ENCODE data around the gene TCEA3. TPM values are rescaled to one million over a fixed set of nuclear protein-coding genes. Genes with fewer than 3 reads are reported as not detected.

The TCEA3 gene
- total RNA-seq = 0.22 and 0.34 TPM in 2 replicates

DNA sequence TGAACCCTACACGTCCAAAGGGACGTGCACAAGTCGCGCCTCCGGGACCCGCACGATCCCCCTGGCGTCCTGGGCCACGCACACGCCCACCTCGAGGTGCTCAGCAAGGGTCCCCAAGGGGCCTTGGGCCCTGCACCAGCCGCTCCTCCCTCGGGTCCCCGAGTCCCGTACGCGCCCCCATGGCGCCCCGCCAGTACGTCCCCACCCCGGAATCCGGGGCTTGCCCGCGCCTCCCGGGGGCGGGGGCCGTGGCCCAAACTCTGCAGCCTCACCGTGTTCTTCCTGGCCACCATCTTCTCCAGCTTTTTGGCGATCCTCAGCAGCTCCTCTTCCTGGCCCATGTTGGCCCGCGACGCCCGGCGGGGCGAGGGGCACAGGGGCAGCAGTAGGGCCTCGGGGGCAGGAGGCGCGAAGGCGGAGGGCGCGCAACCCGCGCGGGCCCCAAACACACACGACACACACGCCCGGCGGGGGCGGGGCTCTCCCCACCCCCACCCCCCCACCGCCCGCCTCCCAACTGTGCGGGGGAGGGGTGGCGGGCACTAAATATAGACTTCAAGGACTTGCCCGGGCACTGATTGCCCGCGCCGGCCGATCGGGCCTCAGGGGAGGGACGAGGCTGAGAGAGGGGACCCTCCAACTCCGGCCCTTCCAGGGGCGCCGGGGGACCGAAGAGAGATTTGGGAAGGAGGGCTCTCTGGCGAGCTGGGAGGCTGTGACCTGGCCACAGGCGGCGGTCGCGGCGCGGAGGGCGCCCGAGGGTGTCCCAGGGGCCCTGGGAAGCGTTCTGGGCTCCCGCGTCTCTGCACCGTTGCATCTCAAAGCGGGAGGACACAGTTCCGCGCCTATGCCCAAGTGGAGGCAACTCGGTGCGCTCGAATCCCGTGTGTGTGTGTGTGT is at the start of gene TCEA3:
TSS of gene TCEA3 (minus strand) at position 456 of the 900 bp plus-strand sequence. CDS start at position 341, 115 bp downstream.

DNA sequence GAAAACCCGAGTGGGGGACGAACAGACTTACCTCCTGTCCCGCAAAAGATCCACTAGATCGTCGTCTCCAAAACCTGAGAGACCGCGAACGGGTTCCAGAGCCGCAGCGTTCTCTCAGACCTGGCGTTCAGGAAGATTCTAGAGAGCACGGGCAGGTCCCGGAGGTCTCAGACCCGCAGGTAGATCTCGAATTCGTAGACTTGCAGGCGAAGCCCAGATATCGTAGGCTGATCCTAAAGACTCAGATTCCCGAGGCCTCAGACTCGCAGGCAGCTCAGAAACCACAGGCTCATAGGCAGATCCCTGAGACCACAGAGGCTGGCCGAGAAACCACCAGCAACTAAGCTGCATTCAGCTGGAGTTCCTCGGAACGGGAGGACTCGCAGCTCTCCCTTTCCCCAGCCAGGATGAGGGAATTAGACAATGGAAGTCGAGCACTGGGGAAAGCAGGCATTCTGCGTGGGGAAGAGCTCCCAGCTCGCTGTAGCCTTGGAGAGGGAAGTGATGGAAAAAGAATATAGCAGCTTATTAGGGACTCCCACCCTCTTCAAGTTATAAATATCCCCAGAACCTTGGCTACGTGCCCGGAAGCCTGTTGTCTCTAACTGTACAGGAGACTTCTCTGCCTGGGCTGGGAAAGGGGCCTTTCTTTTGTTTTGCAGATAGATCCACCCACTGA is 55.1 kb downstream of the TCEA3 start, which contains the start of gene ZNF436:
TSS of gene ZNF436 (minus strand) at position 502 of the 679 bp plus-strand sequence. CDS start 1,831 bp downstream, outside the sequence.

DNA sequence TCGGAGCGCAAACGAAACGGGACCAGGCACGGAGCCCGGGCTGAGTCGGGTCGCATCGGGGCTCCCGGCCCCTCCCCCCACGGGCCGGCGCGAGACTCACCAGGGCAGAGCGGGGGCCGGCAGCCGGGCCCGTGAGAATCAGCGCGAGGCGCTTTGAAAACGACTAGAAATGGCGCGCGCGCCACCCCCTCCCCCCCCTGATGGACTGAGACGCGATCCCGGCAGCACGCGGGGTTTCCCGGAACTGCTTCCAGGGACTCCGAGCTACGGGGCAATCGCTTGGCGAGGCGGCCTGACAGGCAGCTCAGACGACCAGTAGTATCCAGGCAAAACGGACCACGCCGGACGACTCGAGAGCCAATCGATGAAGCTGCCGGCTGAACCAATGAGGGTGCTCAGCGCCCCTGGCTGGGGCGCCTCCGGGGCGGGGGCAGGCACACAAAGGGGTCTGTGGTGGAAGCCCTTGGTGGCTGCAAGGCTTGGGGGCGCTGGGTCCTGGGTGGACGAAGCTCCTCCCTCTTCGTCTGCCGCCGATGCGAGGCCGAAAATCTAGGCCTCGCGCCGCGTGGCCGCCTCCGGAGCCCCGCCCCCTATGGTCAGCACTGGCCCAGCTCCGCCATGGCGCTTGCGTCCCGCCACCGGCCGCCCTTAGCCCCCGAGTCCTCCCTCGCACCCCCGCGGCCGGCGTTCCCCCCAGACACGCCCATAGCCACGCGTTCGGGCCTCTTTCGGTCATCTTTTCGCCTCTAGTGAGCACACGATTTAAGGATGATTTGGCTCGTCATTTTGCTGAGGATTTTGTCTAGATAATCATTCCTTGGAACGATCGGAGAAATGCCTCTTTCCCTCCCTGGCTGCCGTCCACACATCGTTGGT is 80.2 kb downstream of the TCEA3 start, which contains the start of gene HNRNPR:
TSS of gene HNRNPR (minus strand) at position 174 of the 876 bp plus-strand sequence. CDS start 3,276 bp downstream, outside the sequence.

Other genes with a start within 250 kb of the TCEA3 start
- under 0.01 TPM in 1 of 2 replicates, not detected in the other for gene HTR1D, start 207.2 kb downstream of the TCEA3 start, total RNA-seq
- 65.2 and 92.7 TPM in 2 replicates for gene HNRNPR, start 80.5 kb downstream of the TCEA3 start, total RNA-seq
- 15.2 and 17.4 TPM in 2 replicates for gene ZNF436, start 54.9 kb downstream of the TCEA3 start, total RNA-seq
- gene ASAP3, start 59.4 kb upstream of the TCEA3 start, total RNA-seq = 4.0 and 5.7 TPM in 2 replicates
- 0.33 and 0.43 TPM in 2 replicates for gene E2F2, start 106.5 kb upstream of the TCEA3 start, total RNA-seq
- gene ID3, start 134.8 kb upstream of the TCEA3 start, total RNA-seq = 530 and 718 TPM in 2 replicates